ENCODE results near the gene STK4.

GRCh38 chr20:45049438-45049837 is 83.1 kb downstream of the STK4 start:
- no peak for TF ChIP-seq POLR2A (IDR thresholded peaks at IDR 0.05)
- TF ChIP-seq, protein P1, sequence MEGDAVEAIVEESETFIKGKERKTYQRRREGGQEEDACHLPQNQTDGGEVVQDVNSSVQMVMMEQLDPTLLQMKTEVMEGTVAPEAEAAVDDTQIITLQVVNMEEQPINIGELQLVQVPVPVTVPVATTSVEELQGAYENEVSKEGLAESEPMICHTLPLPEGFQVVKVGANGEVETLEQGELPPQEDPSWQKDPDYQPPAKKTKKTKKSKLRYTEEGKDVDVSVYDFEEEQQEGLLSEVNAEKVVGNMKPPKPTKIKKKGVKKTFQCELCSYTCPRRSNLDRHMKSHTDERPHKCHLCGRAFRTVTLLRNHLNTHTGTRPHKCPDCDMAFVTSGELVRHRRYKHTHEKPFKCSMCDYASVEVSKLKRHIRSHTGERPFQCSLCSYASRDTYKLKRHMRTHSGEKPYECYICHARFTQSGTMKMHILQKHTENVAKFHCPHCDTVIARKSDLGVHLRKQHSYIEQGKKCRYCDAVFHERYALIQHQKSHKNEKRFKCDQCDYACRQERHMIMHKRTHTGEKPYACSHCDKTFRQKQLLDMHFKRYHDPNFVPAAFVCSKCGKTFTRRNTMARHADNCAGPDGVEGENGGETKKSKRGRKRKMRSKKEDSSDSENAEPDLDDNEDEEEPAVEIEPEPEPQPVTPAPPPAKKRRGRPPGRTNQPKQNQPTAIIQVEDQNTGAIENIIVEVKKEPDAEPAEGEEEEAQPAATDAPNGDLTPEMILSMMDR (IDR thresholded peaks at IDR 0.05) = no peak

All from testis (tissue), 2 donors.